GM23248 (cell line): ENCODE data around the gene XPO6. TPM values are rescaled to one million over a fixed set of nuclear protein-coding genes. Genes with fewer than 3 reads are reported as not detected.

Experiments
- DNase-seq: peaks from one replicate; pipeline ENCODE4 v3.0.0-alpha.2; 2015
- H2AFZ ChIP-seq: fragments of 200-600 bp; sonication (generic); 2 replicates; pipeline ENCODE4 v1.6.1; 2016; ENCODE audit warnings: antibody characterized with exemption
- H3F3A ChIP-seq: fragments of 200-600 bp; sonication (generic); 2 replicates; pipeline ENCODE4 v1.6.1; 2016; ENCODE audit warnings: mild to moderate bottlenecking, antibody characterized with exemption, mixed run types; ENCODE audit not compliant: insufficient read depth
- H3K27ac ChIP-seq: fragments of 200-600 bp; sonication (generic); 2 replicates; pipeline ENCODE4 v1.5.1; 2016; ENCODE audit warnings: mild to moderate bottlenecking
- H3K27me3 ChIP-seq: fragments of 200-600 bp; sonication (generic); replicated peaks from 2 replicates; pipeline ENCODE4 v1.6.1; 2016; ENCODE audit warnings: mild to moderate bottlenecking; ENCODE audit not compliant: insufficient read depth
- H3K36me3 ChIP-seq: fragments of 200-600 bp; sonication (generic); 2 replicates; pipeline ENCODE4 v1.6.1; 2016; ENCODE audit warnings: low read depth, mild to moderate bottlenecking
- H3K4me1 ChIP-seq: fragments of 200-600 bp; sonication (generic); 2 replicates; pipeline ENCODE4 v1.6.1; 2016; ENCODE audit warnings: mild to moderate bottlenecking; ENCODE audit not compliant: insufficient read depth
- H3K4me2 ChIP-seq: fragments of 200-600 bp; sonication (generic); one replicate; pipeline ENCODE4 v1.6.1; 2016; ENCODE audit warnings: mild to moderate bottlenecking; ENCODE audit not compliant: unreplicated experiment
- H3K4me3 ChIP-seq: fragments of 200-600 bp; sonication (generic); 2 replicates; pipeline ENCODE4 v1.5.1; 2016; ENCODE audit warnings: mild to moderate bottlenecking
- H3K79me2 ChIP-seq: fragments of 200-600 bp; sonication (generic); 2 replicates; pipeline ENCODE4 v1.6.1; 2016; ENCODE audit warnings: mild to moderate bottlenecking; ENCODE audit not compliant: insufficient read depth
- H3K9ac ChIP-seq: fragments of 200-600 bp; sonication (generic); 2 replicates; pipeline ENCODE4 v1.6.1; 2016; ENCODE audit warnings: mild to moderate bottlenecking
- H3K9me2 ChIP-seq: fragments of 200-600 bp; sonication (generic); 2 replicates; pipeline ENCODE4 v1.6.1; 2016; ENCODE audit warnings: mixed run types, mild to moderate bottlenecking, moderate library complexity; ENCODE audit not compliant: insufficient read depth
- H3K9me3 ChIP-seq: fragments of 200-600 bp; sonication (generic); one replicate; pipeline ENCODE4 v1.6.1; 2017; ENCODE audit warnings: low read depth
- H4K20me1 ChIP-seq: fragments of 200-600 bp; sonication (generic); 2 replicates; pipeline ENCODE4 v1.6.0; 2016; ENCODE audit not compliant: insufficient read depth
- EZH2 ChIP-seq: fragments of 200-600 bp; sonication (generic); IDR thresholded peaks from 2 replicates; pipeline ENCODE4 v1.6.1; 2018; ENCODE audit warnings: antibody characterized with exemption, mild to moderate bottlenecking; ENCODE audit not compliant: insufficient read depth, poor library complexity, severe bottlenecking
- EZH2phosphoT487 ChIP-seq: fragments of 200-600 bp; sonication (generic); IDR thresholded peaks from 2 replicates; pipeline ENCODE4 v1.6.1; 2018; ENCODE audit warnings: antibody characterized with exemption, moderate library complexity, mild to moderate bottlenecking, low read depth; ENCODE audit not compliant: insufficient read depth
- WGBS, 2 experiments: methylation state at CpG; one replicate each; pipeline ENCODE4 v1.1.6; 2015 to 2017; ENCODE audit warnings: low lambda C conversion rate in 2 of 2, low coverage in 1 of 2; ENCODE audit errors: missing lambda C conversion rate in 2 of 2; 5-methylcytosine and 5-hydroxymethylcytosine counted together
- in situ Hi-C: fragments of 300-500 bp; cut with MboI; formaldehyde crosslinking; loops from 2 replicates; pipeline ENCODE4 v1.15.0; 2020
- polyA plus RNA-seq: library from polyadenylated mRNA; unstranded; fragments of >200 nt; fragmentation: Nextera tagmentation; extraction: Ambion mirVana; gene quantifications from 2 replicates; pipeline ENCODE4 v1.2.1, GENCODE V29; 2016
- total RNA-seq: library from RNA; depleted of rRNA; stranded (reverse); fragments of >200 nt; shearing (Covaris generic); gene quantifications from 2 replicates; pipeline ENCODE4 v1.2.3, GENCODE V29; 2014

XPO6 gene
- total and polyA plus RNA-seq, 2 experiments from 2014 or later = 50.7 to 118 TPM

- DNase-seq = peak; percentile 64
- no peak overlapping the region for H3K9ac ChIP-seq
- in situ Hi-C loops = no loop called here
- H3K79me2 ChIP-seq = peaks cover 92% of the 10 kb centered on the region
- H3K9me2 ChIP-seq = no peaks in the 10 kb centered on the region
- 0 out of 2 replicates have a peak, but pooled peaks cover 11% of the 10 kb centered on the region for H3K36me3 ChIP-seq
- H3K4me2 ChIP-seq = no peak overlapping the region
- H3F3A ChIP-seq = peaks cover 52% of the 10 kb centered on the region
- no peaks in the 10 kb centered on the region for H3K27me3 ChIP-seq
- H3K27ac ChIP-seq = no peak overlapping the region
- peaks cover 53% of the 10 kb centered on the region for H3K4me1 ChIP-seq
- no peaks in the 10 kb centered on the region for H3K9me3 ChIP-seq
- no peak for TF ChIP-seq EZH2phosphoT487
- TF ChIP-seq EZH2 = no peak
- peaks cover 9% of the 10 kb centered on the region; the same call in 1 of the 2 replicates for H4K20me1 ChIP-seq
- WGBS, 2 experiments = 97% methylated on average over 3 of the region's 3 CpGs
- no peak overlapping the region for H2AFZ ChIP-seq
- H3K4me3 ChIP-seq = no peak overlapping the region
These were observed 22.5 kb downstream of the XPO6 start for GRCh38 chr16:28189245-28189644.

- Histone ChIP-seq H3K79me2 (peaks cover 100% of the 10 kb centered on the region), H3K9me2 (no peaks in the 10 kb centered on the region), H3F3A (peaks cover 44% of the 10 kb centered on the region), H3K4me1 (peaks cover 46% of the 10 kb centered on the region), H3K27ac (no peak overlapping the region), H3K36me3 (0 out of 2 replicates have a peak, but pooled peaks cover 11% of the 10 kb centered on the region), H3K27me3 (no peaks in the 10 kb centered on the region), H4K20me1 (peaks cover 9% of the 10 kb centered on the region; the same call in 1 of the 2 replicates), H3K9ac (no peak overlapping the region), H3K4me2 (no peak overlapping the region), H2AFZ (no peak overlapping the region), H3K4me3 (no peak overlapping the region), H3K9me3 (no peaks in the 10 kb centered on the region)
- 83% methylated on average over 6 of the region's 6 CpGs for WGBS, 2 experiments
- TF ChIP-seq EZH2 (no peak), EZH2phosphoT487 (no peak)
- in situ Hi-C loops = no loop called here
- DNase-seq = no peak
These were observed 23.5 kb downstream of the XPO6 start for GRCh38 chr16:28188085-28188916.

- no peak overlapping the region for H3K9ac ChIP-seq
- TF ChIP-seq EZH2phosphoT487 = no peak
These were observed 24.2 kb downstream of the XPO6 start for GRCh38 chr16:28187595-28188004.

GRCh38 chr16:28186752-28187151 lies 25.0 kb downstream of the XPO6 start:
- Histone ChIP-seq H4K20me1 (peaks cover 9% of the 10 kb centered on the region; the same call in 1 of the 2 replicates), H3K4me1 (peaks cover 48% of the 10 kb centered on the region), H3K9me2 (no peaks in the 10 kb centered on the region), H3F3A (peaks cover 45% of the 10 kb centered on the region), H3K27me3 (no peaks in the 10 kb centered on the region), H3K27ac (peak overlapping the region; percentile 39), H3K79me2 (peaks cover 100% of the 10 kb centered on the region), H3K9me3 (no peaks in the 10 kb centered on the region), H3K9ac (no peak overlapping the region), H3K36me3 (0 out of 2 replicates have a peak, but pooled peaks cover 11% of the 10 kb centered on the region), H2AFZ (no peak overlapping the region), H3K4me3 (no peak overlapping the region), H3K4me2 (peak overlapping the region; percentile 42)
- in situ Hi-C loops = no loop called here
- no peak for TF ChIP-seq EZH2
- TF ChIP-seq EZH2phosphoT487 = no peak
- DNase-seq = peak; percentile 64
- 67 to 69% methylated on average over 4 of the region's 4 CpGs for WGBS, 2 experiments

More at GRCh38 chr16:28187595-28188004, 24.2 kb downstream of the XPO6 start:
- no peaks in the 10 kb centered on the region for H3K27me3 ChIP-seq
- in situ Hi-C loops = no loop called here
- no peak for DNase-seq
- H4K20me1 ChIP-seq = peaks cover 9% of the 10 kb centered on the region; the same call in 1 of the 2 replicates
- H3K4me2 ChIP-seq = no peak overlapping the region
- no peaks in the 10 kb centered on the region for H3K9me2 ChIP-seq
- no peak overlapping the region for H3K27ac ChIP-seq
- H3K79me2 ChIP-seq = peaks cover 100% of the 10 kb centered on the region
- H3K4me1 ChIP-seq = peaks cover 44% of the 10 kb centered on the region
- peaks cover 42% of the 10 kb centered on the region for H3F3A ChIP-seq
- 0 out of 2 replicates have a peak, but pooled peaks cover 11% of the 10 kb centered on the region for H3K36me3 ChIP-seq
- no peak overlapping the region for H2AFZ ChIP-seq
- no peak overlapping the region for H3K4me3 ChIP-seq
- no peaks in the 10 kb centered on the region for H3K9me3 ChIP-seq
- WGBS, 2 experiments = 94 to 98% methylated on average over 2 of the region's 2 CpGs
